ENCODE data around the gene AGXT2. TPM values are rescaled to one million over a fixed set of nuclear protein-coding genes. Genes with fewer than 3 reads are reported as not detected.

Gene AGXT2
- total RNA-seq, 1 experiment from 2014 or later: not detected

GRCh38 chr5:34957857-34958690 lies 89.7 kb downstream of the AGXT2 start:
- Histone ChIP-seq H3K27ac (no peak overlapping the region), H3K4me3 (no peak overlapping the region), H3K27me3 (ENCODE audit: insufficient read depth, low read depth) (no peaks in the 10 kb centered on the region), H3K36me3 (ENCODE audit: low read depth) (peaks cover 6% of the 10 kb centered on the region; the same call in 1 of the 2 replicates), H3F3A (ENCODE audit: insufficient read depth, low read depth) (peaks cover 11% of the 10 kb centered on the region), H3K4me2 (no peak overlapping the region), H3K9me3 (ENCODE audit: insufficient read depth, low read depth) (no peaks in the 10 kb centered on the region), H3K79me2 (ENCODE audit: low read depth) (no peaks in the 10 kb centered on the region), H3K9me2 (ENCODE audit: insufficient read depth) (no peaks in the 10 kb centered on the region), H3K4me1 (replicated peaks; ENCODE audit: insufficient read depth) (peaks cover 15% of the 10 kb centered on the region), H2AFZ (no peak overlapping the region), H4K20me1 (ENCODE audit: insufficient read depth) (peaks cover 12% of the 10 kb centered on the region; the same call in 1 of the 2 replicates)
- BruUV-seq (replicated peaks): no TSS peak
- intact Hi-C loops (cut with micrococcal nuclease; ENCODE audit: unreplicated experiment): no loop called here
- no peak for DNase-seq
- TF ChIP-seq CTCF (conservative IDR thresholded peaks at IDR 0.05): peak; percentile 67; the same call in 1 of the 2 replicates
- TF ChIP-seq EZH2 (IDR thresholded peaks at IDR 0.05; ENCODE audit: low read depth): no peak
- ChIA-PET POLR2A (ENCODE audit: unreplicated experiment) (interaction anchor here (0.7 to 1.9 kb wide), 2 partner anchors 28 to 132 kb away, joined by 3 to 11 read pairs; partner anchors contain the start of gene DNAJC21), CTCF (interaction anchor here (0.6 kb wide), 1 partner anchor 41 kb away, joined by 3 read pairs; no protein-coding TSS in a partner anchor)

DNA sequence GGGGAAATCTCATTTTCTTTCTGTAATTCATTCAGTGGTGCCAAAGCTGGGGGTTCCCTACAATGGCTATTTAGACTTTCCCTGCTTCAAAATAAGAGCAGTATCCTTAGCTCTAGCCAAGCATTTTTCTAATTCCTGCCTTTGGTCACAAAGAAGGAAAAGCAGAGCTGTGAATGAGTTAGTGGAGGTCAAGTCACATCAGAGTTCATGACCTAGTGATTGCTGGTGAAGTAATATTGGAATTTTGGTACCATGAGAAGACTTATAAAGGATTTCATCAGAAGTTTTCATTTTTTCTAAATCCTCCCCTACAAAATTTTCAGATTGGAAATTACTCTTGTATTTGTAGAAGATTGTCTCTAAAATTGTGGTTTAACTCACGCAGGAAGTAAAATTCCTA lies 90.4 kb downstream of the AGXT2 start:
- no TSS peak for BruUV-seq (replicated peaks)
- TF ChIP-seq CTCF (conservative IDR thresholded peaks at IDR 0.05): no peak
- TF ChIP-seq EZH2 (IDR thresholded peaks at IDR 0.05; ENCODE audit: low read depth): no peak
- Histone ChIP-seq H3K79me2 (ENCODE audit: low read depth) (no peaks in the 10 kb centered on the region), H3K9me3 (ENCODE audit: insufficient read depth, low read depth) (no peaks in the 10 kb centered on the region), H3K36me3 (ENCODE audit: low read depth) (peaks cover 7% of the 10 kb centered on the region; the same call in 1 of the 2 replicates), H3K27me3 (ENCODE audit: insufficient read depth, low read depth) (no peaks in the 10 kb centered on the region), H3K4me3 (no peak overlapping the region), H3K4me1 (replicated peaks; ENCODE audit: insufficient read depth) (peaks cover 15% of the 10 kb centered on the region), H3F3A (ENCODE audit: insufficient read depth, low read depth) (peaks cover 11% of the 10 kb centered on the region), H3K27ac (no peak overlapping the region), H2AFZ (no peak overlapping the region), H4K20me1 (ENCODE audit: insufficient read depth) (peaks cover 12% of the 10 kb centered on the region; the same call in 1 of the 2 replicates), H3K9me2 (ENCODE audit: insufficient read depth) (no peaks in the 10 kb centered on the region), H3K4me2 (no peak overlapping the region)
- DNase-seq: no peak
- CTCF ChIA-PET: no interaction called here
- POLR2A ChIA-PET (ENCODE audit: unreplicated experiment): interaction anchor here (1.9 kb wide), 1 partner anchor 27 kb away, joined by 11 read pairs; the partner anchor contains the start of gene DNAJC21
- intact Hi-C loops (cut with micrococcal nuclease; ENCODE audit: unreplicated experiment): no loop called here

Other genes with a start within 250 kb of the AGXT2 start
- 3.9 and 7.1 TPM in 2 replicates for gene TTC23L, start 208.8 kb downstream of the AGXT2 start, total RNA-seq (2021)
- gene RAD1, start 132.4 kb downstream of the AGXT2 start, total RNA-seq (2021): 43.8 and 63.0 TPM in 2 replicates
- 71.9 and 73.4 TPM in 2 replicates for gene BRIX1, start 132.2 kb downstream of the AGXT2 start, total RNA-seq (2021)
- gene DNAJC21, start 118.4 kb downstream of the AGXT2 start, total RNA-seq (2021): 111 and 128 TPM in 2 replicates
- gene PRLR, start 182.5 kb upstream of the AGXT2 start, total RNA-seq (2021): not detected in 2 replicates